Activated T-helper 2 cell treated with anti-CD3 and anti-CD28 coated beads, Interferon-gamma antibody, Interleukin-2, Interleukin-4, amounts not matched to agents 10 μg/mL and 5 μg/mL and 100 μg/mL, durations not matched to agents 14 hours and 24 hours and 36 hours (primary cell): ENCODE results near the gene CTSZ. TPM values are rescaled to one million over a fixed set of nuclear protein-coding genes. Genes with fewer than 3 reads are reported as not detected.
"Not testable (repeated sequence)": the region's sequence is repeated elsewhere in the genome, so short reads cannot be mapped to it uniquely, and the experiment has no call there.

Experiments used
- DNase-seq: peaks from one replicate; pipeline ENCODE4 v3.0.0; 2021; ENCODE audit warnings: low spot score
- H3K27ac Mint-ChIP-seq: one replicate; pipeline ENCODE4 v1.8.0; 2021; ENCODE audit warnings: mixed read lengths
- H3K27me3 Mint-ChIP-seq: one replicate; pipeline ENCODE4 v1.8.0; 2021; ENCODE audit warnings: low read depth, mixed read lengths
- H3K36me3 Mint-ChIP-seq: one replicate; pipeline ENCODE4 v1.8.0; 2021; ENCODE audit warnings: low read depth, mixed read lengths
- H3K4me1 Mint-ChIP-seq: one replicate; pipeline ENCODE4 v1.8.0; 2021; ENCODE audit warnings: low read depth, mixed read lengths
- H3K4me3 Mint-ChIP-seq: one replicate; pipeline ENCODE4 v1.8.0; 2021; ENCODE audit warnings: low read depth, mild to moderate bottlenecking, moderate library complexity, mixed read lengths
- H3K9me3 Mint-ChIP-seq: one replicate; pipeline ENCODE4 v1.8.0; 2021; ENCODE audit warnings: mixed read lengths
- intact Hi-C: fragments of 100-400 bp; cut with micrococcal nuclease; formaldehyde crosslinking; loops from one replicate; pipeline ENCODE4 v1.15.1; 2023
- total RNA-seq: library from RNA; stranded (reverse); gene quantifications from 2 replicates; pipeline ENCODE4 v1.2.3, GENCODE V29; 2022

Gene CTSZ
- total RNA-seq, 1 donor from 2014 or later, result 62.0 TPM

DNA sequence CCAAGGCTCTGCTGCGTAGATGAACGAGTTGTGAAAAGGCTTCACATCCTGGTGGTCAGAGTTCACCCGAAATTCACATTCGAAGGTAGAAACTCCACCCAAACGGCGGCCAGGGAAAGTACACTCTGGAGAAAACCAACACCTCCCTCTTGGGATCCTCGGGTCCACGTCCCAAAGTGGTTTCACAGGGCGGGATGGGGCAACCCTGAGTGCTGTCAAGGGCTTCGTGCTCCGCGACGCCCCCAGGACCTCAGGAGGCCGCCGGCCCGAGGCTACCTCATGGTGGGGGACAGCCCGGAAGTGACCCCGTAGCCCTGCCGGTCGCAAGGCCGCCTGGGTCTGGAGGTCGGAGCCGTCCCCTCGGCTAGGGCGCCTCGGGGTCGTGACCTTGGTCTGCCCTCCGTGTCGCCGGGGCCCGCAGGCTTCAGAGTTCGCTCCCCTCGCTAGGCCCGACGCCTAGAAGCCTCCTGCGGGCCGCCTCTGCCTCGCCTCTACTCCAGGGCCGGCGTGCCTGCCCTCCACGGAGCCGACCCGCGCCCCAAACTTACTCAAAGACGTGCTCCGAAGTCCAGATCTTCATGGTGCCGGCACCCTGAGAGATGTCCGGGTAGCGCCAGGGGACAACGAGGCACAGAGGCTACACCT, 35.2 kb upstream of the CTSZ start, which contains the start of gene PRELID3B:
Gene PRELID3B, minus strand, starts transcription at position 636 of the 645 bp plus-strand sequence. Its CDS starts 56 bp downstream, at position 580.
- H3K27ac Mint-ChIP-seq, result peak within 1 kb of the TSS; percentile 95
- H3K9me3 Mint-ChIP-seq, result no peaks in the 10 kb centered on the region
- peaks cover 54% of the 10 kb centered on the region for H3K4me1 Mint-ChIP-seq
- intact Hi-C loops, result loop anchor here (1.0 to 10.0 kb wide), 4 partner anchors 10 to 387 kb away; partner anchors contain the start of genes ATP5F1E, CTSZ, STX16 and ZNF831
- peak within 1 kb of the TSS; percentile 97 for H3K4me3 Mint-ChIP-seq
- H3K27me3 Mint-ChIP-seq, result no peaks in the 10 kb centered on the region
- H3K36me3 Mint-ChIP-seq, result peaks cover 41% of the 10 kb centered on the region
- DNase-seq, result peak; percentile 33

DNA sequence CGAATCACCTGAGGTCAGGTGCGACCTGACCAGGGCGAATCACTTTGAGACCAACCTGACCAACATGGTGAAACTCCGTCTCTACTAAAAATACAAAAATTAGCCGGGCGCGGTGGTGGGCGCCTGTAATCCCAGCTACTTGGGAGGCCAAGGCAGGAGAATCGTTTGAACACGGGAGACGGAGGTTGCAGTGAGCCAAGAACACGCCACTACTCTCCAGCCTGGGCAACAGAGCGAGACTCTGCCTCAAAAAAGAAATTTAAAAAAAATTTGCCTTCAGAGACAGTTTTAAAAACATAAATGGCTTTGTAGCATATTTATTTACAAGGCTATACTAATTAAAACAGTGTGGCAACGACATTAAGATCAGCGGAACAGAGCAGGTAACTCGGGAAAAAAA, 34.4 kb upstream of the CTSZ start:
- H3K27ac Mint-ChIP-seq, result peak overlapping the region; percentile 91
- H3K36me3 Mint-ChIP-seq, result peaks cover 49% of the 10 kb centered on the region
- peak overlapping the region; percentile 97 for H3K4me3 Mint-ChIP-seq
- not testable (repeated sequence) for DNase-seq, H3K9me3 Mint-ChIP-seq, H3K27me3 Mint-ChIP-seq
- intact Hi-C loops, result loop anchor here (5.0 to 10.0 kb wide), 3 partner anchors 34 to 387 kb away; partner anchors contain the start of genes CTSZ, STX16 and ZNF831
- H3K4me1 Mint-ChIP-seq, result peaks cover 59% of the 10 kb centered on the region

DNA sequence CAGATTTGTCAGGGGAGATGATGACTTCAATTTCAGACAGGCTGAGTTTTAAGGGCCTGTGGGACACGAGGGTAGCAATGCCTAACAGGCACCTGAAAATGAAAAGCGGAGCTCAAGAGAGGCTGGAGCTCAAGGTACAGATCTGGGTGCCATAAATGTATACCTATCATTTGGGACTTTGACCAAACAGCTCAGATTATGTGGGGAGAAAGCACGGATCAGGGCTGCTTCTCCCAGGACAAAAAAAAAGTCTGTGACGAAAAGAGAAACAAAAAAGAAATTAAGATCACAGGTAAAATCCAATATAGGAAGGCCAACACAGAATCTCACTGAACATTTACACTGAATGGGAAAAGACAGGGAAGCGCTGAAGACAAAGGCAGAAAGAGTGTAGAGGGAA, 33.6 kb upstream of the CTSZ start:
- peak overlapping the region; percentile 91 for H3K27ac Mint-ChIP-seq
- DNase-seq, result no peak
- no peaks in the 10 kb centered on the region for H3K27me3 Mint-ChIP-seq
- peak overlapping the region; percentile 97 for H3K4me3 Mint-ChIP-seq
- H3K36me3 Mint-ChIP-seq, result peaks cover 57% of the 10 kb centered on the region
- intact Hi-C loops, result loop anchor here (5.0 to 10.0 kb wide), 3 partner anchors 33 to 386 kb away; partner anchors contain the start of genes CTSZ, STX16 and ZNF831
- peaks cover 66% of the 10 kb centered on the region for H3K4me1 Mint-ChIP-seq
- H3K9me3 Mint-ChIP-seq, result no peaks in the 10 kb centered on the region

DNA sequence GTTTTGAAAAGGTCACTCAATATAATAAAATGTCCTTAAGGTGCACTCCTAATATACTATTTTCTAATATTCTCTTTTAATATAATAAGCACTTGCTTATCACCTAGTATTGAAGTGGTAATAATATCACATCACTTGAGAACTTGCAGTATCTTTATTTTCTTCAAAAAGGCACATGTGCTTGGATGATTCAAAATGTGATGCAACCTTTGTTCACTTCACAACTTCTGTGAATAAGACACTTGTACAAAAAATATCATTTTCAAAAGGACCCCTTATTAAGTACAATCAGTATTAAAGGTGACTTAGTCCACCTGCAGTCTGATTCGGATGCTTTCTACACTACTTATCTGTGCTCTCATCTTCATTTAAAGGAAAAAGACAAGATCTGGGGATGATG, 32.2 kb upstream of the CTSZ start:
- peaks cover 70% of the 10 kb centered on the region for H3K36me3 Mint-ChIP-seq
- intact Hi-C loops, result no loop called here
- H3K27me3 Mint-ChIP-seq, result no peaks in the 10 kb centered on the region
- H3K9me3 Mint-ChIP-seq, result no peaks in the 10 kb centered on the region
- DNase-seq, result no peak
- peak overlapping the region; percentile 64 for H3K27ac Mint-ChIP-seq
- peaks cover 69% of the 10 kb centered on the region for H3K4me1 Mint-ChIP-seq
- H3K4me3 Mint-ChIP-seq, result peak overlapping the region; percentile 61

DNA sequence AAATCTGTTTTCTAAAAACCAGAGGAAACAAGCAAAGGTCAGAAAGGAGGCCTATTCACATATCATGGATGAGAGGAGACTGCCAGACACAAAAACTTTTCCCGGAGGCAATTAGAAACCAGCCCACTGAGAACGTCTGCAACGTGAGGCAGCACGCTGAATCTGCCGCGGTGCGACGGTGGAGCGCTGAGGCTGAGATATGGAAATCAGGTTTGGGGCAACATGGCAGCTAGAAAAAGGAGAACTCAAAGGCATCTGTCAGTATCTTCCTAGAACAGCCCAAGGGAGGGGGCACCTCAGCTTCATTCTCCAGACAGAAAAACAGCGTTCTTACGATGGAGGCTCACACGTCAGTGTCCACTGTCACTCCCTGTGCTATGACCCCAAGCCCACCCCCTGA, 30.3 kb upstream of the CTSZ start:
- Mint-ChIP-seq H3K27me3 (no peaks in the 10 kb centered on the region), H3K4me3 (no peak overlapping the region), H3K4me1 (peaks cover 65% of the 10 kb centered on the region)

DNA sequence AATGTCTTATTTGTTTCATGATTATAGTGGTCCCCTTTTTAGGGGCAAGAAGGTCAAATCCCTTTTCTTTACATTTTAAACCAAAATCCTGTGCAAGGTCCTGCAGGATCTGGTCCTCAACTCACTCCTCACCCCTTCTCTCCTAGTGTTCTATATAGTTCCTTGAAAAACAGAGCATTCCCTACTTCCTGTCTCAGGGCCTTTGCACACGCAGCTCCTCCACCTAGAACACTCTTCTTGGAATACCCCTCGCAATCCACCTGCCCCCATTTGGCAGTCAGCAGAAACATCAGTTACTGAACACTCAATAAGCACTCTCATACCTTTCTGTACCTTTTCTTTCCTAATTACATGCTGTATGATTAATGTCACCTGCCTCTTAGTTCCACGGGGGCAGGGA, 28.3 kb upstream of the CTSZ start:
- no peak for DNase-seq
- no peak overlapping the region for H3K4me3 Mint-ChIP-seq
- H3K27ac Mint-ChIP-seq, result no peak overlapping the region
- H3K27me3 Mint-ChIP-seq, result no peaks in the 10 kb centered on the region
- intact Hi-C loops, result no loop called here
- H3K4me1 Mint-ChIP-seq, result peaks cover 63% of the 10 kb centered on the region
- no peaks in the 10 kb centered on the region for H3K9me3 Mint-ChIP-seq
- peaks cover 82% of the 10 kb centered on the region for H3K36me3 Mint-ChIP-seq

More for the DNA sequence above, 30.3 kb upstream of the CTSZ start:
- intact Hi-C loops, result no loop called here
- no peak overlapping the region for H3K27ac Mint-ChIP-seq
- no peak for DNase-seq
- H3K36me3 Mint-ChIP-seq, result peaks cover 82% of the 10 kb centered on the region
- H3K9me3 Mint-ChIP-seq, result no peaks in the 10 kb centered on the region

DNA sequence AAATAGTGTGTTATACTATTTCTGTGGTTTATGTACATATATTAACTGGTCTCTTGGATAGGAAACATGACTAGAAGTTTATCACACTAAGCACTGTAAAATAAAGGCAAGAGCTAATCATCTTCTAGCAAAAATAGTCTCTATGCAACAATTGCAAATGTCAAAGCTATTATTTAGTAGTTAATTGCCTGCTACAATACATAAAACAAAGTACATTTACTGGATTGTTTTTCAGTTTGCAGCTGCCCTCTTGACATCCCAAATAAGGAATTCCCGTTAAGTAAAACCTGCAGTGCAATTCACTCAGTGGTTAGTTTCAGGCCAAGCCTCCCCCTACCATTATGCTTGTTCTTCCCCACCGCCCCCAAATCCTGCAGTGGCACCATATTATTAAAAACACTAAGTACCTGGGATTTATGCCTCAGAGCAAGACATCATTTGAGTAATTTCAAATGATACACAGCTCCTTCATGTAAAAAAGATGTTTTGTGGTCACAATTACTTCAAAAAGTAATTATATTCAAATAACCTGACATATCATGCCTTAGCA, 26.6 kb upstream of the CTSZ start:
- Mint-ChIP-seq H3K27me3 (no peaks in the 10 kb centered on the region), H3K4me1 (peaks cover 63% of the 10 kb centered on the region), H3K27ac (no peak overlapping the region), H3K9me3 (no peaks in the 10 kb centered on the region), H3K36me3 (peaks cover 84% of the 10 kb centered on the region), H3K4me3 (no peak overlapping the region)
- intact Hi-C loops, result loop anchor here (2.0 to 5.0 kb wide), 2 partner anchors 51 to 141 kb away; partner anchors contain the start of gene NELFCD
- DNase-seq, result no peak

DNA sequence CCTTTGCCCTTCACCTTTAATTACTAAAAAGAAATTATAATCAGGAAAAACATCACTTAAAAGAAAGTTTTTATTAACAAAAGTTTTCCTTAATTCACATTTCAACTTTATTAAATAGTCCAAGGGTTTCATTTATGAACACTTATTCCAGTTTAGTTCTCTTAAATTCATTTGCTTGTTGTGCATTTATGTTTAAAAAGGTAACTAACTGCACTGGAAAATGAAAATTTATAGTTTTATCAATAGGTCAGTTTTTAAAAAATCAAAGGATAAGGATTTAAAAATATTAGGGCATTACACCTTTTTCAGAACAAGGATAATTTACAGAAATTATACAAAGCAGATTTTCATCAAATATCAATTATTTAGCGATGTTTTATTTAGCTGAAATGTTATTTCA, 26.0 kb upstream of the CTSZ start:
- Mint-ChIP-seq H3K4me3 (peak overlapping the region; percentile 80), H3K9me3 (no peaks in the 10 kb centered on the region), H3K36me3 (peaks cover 86% of the 10 kb centered on the region), H3K27me3 (no peaks in the 10 kb centered on the region), H3K4me1 (peaks cover 64% of the 10 kb centered on the region), H3K27ac (peak overlapping the region; percentile 64)
- intact Hi-C loops, result loop anchor here (2.0 to 5.0 kb wide), 2 partner anchors 51 to 140 kb away; partner anchors contain the start of gene NELFCD
- no peak for DNase-seq

DNA sequence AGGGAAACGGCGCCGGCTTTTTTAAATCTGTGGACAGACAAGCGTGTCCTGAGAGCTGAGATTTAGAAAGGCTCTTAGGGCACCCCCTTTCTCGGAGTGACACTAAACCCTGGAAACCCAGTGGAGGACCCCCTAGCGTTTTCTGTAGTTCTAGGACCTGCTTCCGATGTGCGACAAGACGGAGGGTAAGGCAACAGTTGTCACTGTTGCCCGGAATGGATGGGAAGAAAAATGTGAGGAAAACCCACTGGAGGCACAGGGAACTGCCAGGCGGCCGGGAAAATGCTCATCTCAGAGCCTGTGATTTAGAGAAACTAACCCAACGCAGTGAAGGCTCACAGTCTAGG, 25.6 kb upstream of the CTSZ start:
- Mint-ChIP-seq H3K9me3 (no peaks in the 10 kb centered on the region), H3K36me3 (peaks cover 86% of the 10 kb centered on the region), H3K27me3 (no peaks in the 10 kb centered on the region), H3K27ac (peak overlapping the region; percentile 64), H3K4me3 (peak overlapping the region; percentile 80), H3K4me1 (peaks cover 65% of the 10 kb centered on the region)
- intact Hi-C loops, result loop anchor here (1.0 to 5.0 kb wide), 3 partner anchors 10 to 140 kb away; partner anchors contain the start of genes NELFCD and PRELID3B
- no peak for DNase-seq

DNA sequence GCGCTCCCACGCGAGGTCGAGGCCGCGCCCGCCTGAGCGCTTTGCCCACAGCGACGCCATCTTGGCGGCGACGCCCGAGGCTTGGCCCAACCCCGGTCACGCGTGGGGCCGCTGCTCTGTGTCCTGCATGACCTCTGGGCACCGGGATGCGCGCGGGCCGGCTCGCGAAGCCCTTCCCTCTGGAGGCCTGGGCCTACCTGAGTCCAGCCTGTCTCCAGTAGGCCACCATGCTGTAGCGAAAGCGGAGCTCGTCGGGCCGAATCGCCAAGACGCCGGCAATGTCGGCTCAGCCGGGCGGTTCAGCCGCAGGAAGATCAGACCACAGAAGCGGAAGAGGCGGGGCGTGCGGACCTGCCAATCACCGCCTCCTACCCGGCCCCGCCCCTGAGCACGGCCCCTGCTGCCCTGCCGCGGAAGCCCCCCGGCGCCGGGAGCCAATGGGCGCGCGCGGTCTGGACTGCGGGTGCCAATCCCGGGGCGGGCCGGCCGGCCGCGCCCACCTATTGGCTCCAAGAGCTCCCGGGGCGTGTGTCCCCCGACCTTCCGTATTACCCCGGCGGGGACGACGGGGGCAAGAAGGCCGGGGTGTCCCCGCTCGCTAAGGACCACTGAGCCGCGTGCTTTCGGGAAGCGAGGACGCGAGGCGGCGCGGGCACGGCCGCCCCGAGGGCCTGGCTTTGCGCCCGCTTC, 25.1 kb upstream of the CTSZ start, which contains the start of gene ATP5F1E:
Gene ATP5F1E, minus strand, starts transcription at position 313 of the 690 bp plus-strand sequence. Its CDS starts 84 bp downstream, at position 229.
- H3K9me3 Mint-ChIP-seq, result no peaks in the 10 kb centered on the region
- H3K4me3 Mint-ChIP-seq, result peak within 1 kb of the TSS; percentile 93
- peak within 1 kb of the TSS; percentile 89 for H3K27ac Mint-ChIP-seq
- peaks cover 86% of the 10 kb centered on the region for H3K36me3 Mint-ChIP-seq
- intact Hi-C loops, result loop anchor here (1.0 to 5.0 kb wide), 3 partner anchors 10 to 139 kb away; partner anchors contain the start of genes NELFCD and PRELID3B
- DNase-seq, result peak; percentile 94
- H3K27me3 Mint-ChIP-seq, result no peaks in the 10 kb centered on the region
- H3K4me1 Mint-ChIP-seq, result peaks cover 65% of the 10 kb centered on the region

DNA sequence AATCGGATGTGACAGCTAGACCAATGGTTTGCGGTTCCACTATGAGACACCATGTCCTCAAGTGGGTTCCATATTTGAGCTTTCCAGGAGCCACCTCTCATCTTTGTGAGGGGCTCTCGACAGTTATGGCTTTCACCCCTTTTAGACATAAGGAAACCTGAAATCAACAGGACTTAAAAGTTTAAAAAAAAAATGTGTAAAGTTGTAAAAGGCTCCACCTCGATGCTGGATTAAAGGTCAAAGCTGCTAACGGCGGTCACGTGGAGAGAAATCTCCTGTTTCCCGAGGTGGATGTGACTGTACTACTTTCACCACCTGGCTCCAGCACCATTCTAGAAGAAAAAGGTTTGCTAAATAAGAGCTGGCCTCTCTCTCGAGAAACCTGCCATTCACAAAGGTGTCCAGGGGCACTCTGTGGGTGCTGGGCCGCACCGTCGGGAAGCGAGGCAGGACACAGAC, 24.5 kb upstream of the CTSZ start:
- Mint-ChIP-seq H3K36me3 (peaks cover 86% of the 10 kb centered on the region), H3K27me3 (no peaks in the 10 kb centered on the region), H3K4me3 (peak overlapping the region; percentile 93), H3K27ac (peak overlapping the region; percentile 89), H3K9me3 (no peaks in the 10 kb centered on the region), H3K4me1 (peaks cover 65% of the 10 kb centered on the region)
- no peak for DNase-seq
- intact Hi-C loops, result loop anchor here (1.0 to 5.0 kb wide), 3 partner anchors 11 to 139 kb away; partner anchors contain the start of genes NELFCD and PRELID3B

DNA sequence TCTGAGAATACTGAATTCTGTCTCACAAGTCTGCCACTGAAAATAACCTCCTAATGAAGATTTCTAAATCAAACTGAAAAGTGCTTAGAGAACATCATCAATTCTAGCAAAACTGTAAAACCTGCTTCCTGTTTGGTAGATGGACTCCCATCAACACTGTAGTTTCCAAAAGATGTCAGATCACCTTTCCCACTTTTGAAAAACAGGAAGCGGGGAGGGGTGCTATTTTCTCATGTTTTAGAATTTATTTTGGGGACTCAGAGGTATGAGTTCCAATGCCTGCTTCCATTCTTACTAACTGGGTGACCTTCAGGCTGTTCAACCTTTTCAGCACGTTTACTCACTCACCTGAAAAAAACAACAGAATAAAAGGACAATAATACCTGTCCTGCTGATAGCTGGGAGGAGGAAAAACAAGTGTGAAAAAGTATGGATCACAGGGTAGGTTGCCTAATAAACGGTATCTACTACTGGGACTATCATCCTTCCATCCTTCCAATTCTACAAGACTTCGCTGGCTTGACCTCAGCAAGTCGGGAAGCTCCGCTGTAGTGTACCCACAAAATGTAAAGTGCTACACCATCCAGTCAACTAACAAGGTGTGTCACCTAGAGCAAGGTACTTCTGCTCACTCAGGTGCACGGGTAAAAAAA, 24.0 kb upstream of the CTSZ start:
- intact Hi-C loops, result loop anchor here (5.0 kb wide), 1 partner anchor 49 kb away; the partner anchor contains the start of gene NELFCD
- no peak for DNase-seq
- Mint-ChIP-seq H3K9me3 (no peaks in the 10 kb centered on the region), H3K27ac (peak overlapping the region; percentile 89), H3K4me3 (peak overlapping the region; percentile 93), H3K4me1 (peaks cover 60% of the 10 kb centered on the region), H3K36me3 (peaks cover 86% of the 10 kb centered on the region), H3K27me3 (no peaks in the 10 kb centered on the region)
